Stimulated activated CD4-positive, alpha-beta T cell treated with anti-CD3 and anti-CD28 coated beads, TNF-alpha, amount 100 ng/mL, for 4 hours (primary cell): Measurements from ENCODE around the gene SRC.

Source experiments
- DNase-seq, 3 experiments: peaks; one replicate each; pipeline ENCODE4 v3.0.0-alpha.2; 2020; ENCODE audit warnings: low read depth in 3 of 3

The SRC gene

DNA sequence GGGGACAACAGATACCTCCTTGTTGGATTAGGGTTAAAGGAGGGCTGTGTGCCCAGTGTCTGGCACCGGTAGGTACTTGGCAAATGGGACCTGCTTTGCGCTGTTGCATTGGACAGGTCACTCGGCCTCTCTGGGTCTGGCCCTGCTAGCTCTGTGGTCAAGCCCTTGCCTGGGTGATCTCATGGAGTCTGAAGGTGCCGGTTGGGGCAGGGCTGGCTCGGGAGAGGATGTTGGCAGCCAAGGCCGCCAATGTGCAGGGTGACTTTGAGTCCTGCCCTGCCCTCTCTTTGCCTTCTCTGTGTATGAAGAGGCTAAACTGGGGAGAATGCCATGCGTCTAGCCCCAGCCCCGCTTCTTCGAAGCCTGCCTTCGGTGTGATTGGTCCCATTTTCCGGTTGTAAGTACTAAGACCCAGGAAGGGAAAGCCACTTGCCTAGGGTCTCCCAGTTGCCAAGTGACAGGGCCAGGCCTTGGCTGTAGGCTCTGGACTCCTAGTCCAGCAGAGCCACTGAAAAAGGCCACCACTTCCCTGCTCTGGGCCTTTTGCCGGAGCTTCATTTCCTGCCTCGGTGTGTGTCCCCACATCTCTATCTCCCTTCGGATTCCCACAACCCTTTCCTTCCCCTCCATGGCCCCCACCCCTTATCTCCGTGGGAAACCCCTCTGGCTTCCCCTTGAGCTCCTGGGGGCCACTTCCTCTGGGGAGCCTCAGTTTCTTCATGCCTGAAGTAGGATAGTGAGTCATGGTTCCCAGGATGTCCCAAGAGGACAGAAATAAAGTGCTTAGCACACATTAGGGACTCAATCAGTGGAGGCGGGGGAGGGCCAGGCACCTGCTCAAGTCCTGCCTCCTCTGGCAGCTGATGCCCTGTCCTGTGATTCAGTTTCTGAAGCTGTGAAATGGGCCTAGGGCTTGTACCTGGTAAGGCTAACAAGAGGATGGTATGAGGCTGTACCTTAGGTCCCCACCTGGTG, 3.9 kb downstream of the SRC start:
- no peak for DNase-seq

DNA sequence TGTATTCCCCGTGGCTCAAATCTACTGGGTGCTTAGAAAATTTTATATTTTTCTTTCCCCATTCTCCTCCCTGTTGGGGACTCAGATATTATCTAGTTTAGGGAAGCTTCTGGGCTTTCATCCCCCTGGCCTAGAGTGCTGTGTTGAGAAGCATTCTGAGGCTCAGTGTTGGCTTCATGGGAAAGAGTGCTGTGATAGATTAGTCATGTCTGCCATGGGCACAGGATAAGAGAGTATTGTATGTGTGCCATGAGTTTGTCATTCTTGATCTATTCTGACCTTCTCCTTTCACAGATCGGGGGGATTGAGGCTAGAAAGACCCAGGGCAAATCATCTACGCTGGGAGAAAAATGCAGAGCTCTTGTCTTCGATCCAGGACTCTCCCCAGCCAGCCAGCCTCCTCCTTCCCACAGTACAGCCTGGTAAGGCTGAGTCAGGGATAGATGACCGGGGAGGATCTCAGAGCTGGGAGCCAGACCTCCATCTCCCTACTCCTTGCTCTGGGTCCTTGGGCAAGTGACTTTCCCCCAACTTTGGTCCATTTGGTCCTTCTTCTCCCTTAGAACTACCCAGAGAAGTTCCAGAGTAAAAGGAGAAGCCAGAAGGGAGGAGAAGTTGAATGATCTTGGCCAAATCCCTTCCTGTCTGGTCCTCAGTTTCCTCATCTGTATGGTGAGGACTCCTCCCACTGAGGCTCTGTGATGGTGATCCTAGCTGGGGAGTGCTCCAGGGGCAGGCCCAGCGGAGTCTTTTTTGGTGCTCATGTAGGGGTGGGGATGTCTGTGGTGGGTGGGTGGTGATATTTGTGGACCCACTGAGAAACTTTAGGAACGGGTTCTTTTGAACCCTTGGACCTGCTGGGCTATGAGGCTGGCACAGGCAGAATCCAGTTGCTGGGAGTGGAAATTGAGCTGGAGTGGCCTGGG, 5.0 kb downstream of the SRC start:
- DNase-seq: no peak

DNA sequence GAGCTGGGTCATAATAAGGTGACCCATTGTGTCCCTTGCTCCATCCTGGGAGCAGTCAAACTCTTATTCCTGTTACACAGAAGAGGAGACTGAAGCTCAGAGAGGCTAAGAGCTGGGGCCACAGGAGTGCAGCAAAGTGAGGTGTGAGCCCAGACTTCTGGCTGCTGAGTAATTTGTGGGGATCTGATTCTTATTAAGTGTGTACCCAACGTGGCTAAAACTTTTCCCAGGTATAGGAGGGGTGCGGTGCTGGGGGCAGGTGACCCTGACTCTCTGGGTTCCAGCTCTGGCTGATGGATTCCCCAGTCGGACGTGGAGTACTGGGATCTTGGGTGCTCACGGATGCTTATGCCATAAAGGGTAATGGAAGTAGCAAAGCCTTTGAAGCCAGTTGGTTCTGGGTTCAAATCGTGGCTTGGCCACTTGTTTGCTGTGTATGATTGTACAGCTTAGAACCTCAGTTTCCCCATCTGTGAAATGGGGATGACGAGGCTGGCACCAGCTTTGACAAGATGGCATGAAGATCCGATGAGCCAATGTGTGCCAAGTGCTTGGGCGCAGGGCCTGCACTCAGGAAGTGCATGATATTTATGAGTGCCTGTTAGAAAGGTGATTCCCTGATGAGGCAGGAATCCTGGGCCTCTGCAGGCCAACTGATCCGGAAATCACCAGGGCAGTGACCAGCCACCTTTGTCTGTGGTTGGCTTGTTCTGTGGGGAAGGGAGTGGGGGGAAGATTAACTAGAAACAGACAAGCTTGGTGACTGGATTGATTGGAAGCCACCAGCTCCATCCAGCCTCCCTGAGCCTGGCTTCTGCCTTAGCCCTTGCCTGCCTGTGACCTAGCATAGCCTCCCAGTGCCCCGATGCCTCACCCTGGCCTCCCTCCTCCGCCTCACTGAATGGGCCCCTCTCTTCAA, 6.0 kb downstream of the SRC start:
- no peak for DNase-seq

DNA sequence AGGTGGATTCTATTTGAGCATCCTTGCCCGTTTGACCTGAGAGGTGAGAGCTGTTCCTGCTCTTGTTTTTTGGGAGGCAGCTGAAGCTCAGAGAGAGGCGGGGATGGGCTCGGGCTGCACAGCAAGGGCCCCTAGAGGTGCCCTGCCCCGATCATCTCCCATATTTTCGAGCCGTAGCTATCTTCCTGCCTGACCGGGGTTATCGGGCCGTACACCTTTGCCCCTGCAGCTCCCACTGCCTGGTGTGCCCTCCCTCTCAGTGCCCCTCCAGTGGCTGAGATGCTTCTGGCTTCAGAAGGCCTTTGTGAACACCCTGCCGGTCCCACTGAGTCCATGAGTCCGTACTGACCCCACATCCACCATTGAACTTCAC, 6.7 kb downstream of the SRC start:
- no peak for DNase-seq

DNA sequence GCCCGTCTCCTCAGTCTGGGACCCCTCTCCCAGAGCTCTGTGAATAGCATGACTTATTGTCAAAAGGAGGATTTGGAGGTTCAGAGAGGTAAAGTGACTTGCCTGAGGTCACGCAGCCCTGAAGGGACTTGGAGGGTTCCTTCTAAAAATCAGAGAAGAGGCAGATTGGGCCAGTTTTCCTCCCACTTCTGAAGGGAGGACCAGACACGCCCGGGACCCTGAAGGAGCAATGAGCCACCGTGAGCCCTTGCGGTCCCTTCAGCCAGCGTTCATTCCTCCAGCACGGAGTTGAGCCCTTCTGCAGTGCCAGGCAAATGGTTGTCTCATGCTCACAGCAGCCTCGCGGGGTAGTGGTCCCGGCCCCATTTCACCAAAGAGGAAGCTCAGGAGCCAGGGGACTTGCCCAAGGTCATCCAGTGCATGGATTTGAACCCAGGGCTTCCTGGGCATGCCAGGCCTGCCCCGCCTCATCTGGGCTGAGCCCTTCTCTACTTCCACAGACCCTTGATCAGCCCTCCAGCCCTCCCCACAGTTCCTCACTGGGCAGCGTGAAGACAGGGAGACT, 7.4 kb downstream of the SRC start:
- no peak for DNase-seq

DNA sequence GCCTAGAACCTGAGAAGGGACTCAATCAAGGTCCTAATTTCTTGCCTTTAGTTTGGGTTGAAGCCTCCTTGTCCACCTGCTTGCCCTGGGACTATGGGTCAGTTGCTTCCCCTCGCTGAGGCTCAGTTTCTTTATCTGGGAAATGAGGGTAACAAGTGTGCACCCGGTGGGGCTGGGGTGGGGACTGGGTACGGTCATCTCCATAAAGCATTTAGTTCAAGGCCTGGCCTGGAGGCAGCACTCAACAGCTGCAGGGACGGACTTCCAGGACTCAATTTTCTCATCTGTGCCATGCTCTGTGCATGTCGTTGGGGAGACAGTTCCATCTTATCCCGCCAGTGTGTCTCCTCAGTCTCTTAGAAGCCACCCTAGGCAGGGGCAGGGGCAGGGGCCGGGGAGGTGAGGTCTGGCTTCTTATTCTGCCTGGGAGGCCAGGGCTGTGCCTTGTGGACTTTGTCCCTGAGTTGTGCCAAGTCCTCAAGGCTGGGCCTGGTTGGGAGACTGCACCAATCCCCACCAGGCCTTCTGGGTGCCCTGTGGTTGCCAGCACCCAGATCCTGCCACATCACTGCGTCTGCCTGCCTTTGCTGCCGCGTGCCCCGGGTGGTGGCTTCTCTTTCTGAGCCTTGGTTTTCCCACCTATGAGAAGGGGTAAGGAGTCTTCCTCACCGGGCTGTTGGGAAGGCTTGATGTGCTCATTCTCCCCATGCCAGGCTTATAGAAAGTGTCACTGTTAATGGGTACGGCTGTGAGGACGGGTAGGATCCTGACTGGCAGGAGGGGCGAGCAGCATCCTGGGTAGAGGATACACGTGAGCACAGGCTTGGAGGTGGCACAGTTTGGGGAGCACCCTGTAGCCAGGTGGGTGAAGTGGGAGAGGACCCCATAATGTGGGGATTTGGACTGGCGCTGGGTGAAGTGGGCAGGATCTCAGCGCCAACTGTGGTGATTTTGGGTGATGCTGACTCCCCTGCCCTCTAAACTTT, 8.6 kb downstream of the SRC start:
- DNase-seq: no peak

DNA sequence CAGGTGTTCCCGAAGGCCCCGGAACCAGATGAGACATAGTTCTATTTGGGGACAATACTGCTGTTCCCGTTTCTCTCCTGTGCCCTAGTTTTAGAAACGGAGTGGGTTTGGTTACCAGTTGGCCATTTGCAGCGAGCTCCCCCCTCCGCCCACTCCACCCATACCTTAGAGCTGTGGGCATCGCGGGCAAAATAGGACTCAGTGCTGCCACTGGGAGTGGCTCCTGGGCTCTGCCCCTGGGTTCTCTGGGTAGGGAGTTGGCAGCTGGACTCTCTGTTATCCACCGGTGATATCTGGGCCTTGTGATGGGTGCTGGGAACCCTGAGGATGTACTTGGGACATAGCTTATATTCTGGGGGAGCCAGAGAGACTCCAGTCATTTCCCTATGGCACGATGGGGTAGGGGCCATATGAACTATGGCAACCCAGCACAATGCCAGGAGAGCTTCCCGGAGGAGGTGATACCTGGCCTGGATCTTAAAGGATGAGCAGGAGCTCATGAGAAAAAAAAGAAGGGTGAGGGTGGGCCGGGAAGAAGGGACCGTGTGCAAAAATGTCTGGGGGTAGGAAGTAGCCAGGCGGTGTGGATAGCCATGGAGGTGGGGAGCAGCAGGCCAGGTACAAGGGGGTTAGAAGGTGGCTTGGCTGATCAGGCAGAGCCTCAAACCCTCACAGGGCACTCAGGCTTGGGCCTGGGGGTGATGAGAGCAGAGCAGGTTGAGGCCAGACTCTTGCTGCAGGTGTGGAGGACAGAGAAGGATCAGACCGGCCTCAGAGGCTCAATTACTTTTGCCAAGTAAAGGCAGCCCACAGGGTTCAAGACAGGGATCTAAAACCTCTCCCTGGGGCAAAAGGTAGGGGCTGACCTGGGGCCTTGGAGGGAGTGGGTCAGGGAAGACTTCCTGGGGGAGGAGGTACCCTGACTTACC, 9.6 kb downstream of the SRC start:
- no peak for DNase-seq

DNA sequence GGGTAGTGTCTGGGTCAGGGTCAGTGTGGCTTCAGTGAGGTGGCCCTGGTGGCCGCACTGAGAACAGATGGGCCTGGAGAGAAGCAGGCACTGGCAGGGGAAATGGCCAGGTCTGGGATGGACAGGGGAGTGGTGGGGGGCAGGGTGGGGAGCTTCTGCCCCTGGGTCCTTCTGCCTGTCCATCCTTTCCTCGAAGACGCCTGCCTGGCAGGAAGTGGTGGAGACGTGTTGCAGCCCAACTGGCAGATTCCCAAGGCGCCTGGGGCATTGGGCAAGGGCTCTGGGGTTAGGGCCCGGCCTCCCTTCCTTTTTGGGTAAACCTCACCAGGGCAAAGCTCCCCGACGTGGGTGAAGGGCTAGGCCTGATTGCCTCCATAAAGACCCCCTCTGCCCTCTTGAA, 10.4 kb downstream of the SRC start:
- no peak for DNase-seq

DNA sequence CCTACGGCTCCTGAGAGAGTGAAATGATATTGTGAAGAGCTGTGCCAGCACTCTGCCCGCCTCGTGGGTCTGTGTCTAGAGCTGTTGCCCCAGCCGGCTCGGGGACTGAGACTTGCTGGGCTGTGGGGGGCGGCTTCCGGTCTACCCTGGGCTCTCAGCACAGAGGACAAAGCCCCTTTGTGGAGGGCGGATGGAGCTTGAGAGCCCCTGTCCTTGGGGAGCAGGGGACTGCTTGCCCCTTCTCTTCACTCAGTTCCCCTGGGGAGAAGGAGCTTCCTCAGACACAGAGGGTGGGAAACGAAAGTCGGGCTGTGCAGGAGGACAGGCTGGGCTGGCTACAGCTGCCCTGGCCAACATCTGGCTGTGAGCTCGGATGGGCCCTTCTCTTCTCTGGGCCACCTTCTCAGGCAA, 11.0 kb downstream of the SRC start:
- no peak for DNase-seq

DNA sequence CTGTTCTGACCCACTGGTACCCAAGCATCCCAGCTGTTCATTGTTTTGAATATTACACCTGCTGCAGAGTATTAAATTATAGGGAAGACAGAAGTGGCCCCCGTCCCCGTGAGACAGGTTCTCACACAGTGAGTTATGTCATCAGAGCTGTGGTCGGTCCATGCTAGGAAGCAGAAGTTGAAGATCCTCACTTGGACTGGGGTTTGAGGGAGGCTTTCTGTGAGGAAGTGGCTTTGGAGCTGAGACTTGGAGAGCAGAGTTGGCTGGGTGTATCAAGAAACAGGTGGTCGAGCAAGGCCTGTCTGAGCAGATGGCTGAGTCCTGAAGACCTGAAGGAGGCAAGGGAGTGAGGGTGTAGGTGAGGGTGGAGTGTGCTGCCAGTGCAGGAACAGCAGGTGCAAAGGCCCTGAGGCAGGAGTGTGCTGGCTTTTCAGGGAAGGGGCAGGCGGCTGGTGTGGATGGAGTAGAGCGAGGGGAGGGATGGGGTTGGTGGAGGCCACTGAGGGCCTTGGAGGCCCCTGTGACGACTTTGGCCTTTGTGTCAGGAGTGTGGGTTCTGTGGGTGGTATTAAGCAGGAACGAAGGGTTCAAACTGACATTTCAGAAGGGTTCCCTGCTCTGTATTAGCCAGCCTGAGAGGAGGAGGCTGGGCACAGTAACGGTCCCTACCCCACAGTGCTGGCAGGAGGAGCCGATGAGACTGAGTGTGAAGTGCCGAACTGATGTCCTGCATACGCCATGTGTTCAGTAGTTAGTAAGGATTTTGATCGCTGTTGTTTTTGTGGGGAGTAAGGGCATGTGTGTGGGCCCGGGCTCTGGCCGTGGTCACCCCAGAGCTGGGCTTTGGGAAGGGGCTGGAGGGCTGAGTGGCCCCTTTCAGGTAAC, 11.8 kb downstream of the SRC start:
- no peak for DNase-seq

DNA sequence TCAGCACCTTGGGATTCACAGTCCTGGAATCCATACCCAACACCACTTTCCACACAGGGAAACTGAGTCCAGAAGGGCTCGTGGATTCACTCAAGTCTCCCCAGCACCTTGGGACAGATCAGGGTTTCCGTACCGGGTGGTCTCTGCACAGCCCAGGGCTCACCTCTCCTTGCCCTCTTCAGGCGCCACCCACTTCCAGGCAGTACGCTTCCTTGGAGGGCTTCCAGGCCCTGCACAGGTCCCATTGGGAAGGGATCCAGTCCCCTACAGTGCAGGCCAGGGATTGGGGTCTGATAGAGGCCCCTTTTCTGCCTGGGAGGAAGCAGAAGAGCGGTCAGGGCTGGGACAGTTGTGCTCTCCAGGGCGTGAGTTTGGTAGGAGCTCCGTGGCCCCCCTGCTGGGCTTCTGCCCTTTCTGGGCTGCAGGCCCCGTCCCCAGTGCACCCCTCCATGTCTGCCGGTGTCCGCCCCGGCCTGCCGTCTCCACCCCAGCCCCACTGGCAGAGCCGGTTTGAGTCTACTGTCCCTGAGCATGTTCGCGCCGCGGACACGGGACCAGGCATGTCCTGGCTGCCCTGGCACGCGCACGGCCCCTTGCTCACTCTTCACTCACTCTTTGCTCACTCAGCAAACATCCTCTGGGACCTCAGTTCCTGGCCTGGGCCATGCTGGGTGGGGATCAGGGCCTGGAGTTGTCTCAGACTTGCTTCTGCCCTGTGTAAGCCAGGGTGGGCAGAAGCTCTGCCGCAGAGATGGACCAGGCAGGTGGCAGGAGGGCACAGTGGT, 12.6 kb downstream of the SRC start:
- no peak for DNase-seq

DNA sequence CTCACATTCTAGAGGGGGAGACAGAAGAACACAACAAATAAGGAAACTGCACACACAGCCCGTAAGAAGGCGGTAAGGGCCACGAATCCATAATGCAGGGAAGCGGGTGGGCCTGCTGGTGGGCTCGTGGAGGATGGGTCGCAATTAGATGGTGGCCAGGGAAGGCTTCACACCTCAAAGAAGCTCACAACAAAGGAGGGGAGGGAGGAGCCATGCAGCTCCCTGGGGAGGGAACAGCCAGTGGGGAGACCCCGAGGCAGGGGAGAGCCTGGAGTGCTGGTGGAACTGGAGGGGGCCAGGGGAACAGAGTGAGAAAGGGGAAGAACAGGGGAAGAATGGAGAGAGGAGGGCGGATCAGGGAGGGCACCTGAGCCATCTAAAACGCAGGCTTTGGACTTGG, 13.4 kb downstream of the SRC start:
- DNase-seq: no peak

DNA sequence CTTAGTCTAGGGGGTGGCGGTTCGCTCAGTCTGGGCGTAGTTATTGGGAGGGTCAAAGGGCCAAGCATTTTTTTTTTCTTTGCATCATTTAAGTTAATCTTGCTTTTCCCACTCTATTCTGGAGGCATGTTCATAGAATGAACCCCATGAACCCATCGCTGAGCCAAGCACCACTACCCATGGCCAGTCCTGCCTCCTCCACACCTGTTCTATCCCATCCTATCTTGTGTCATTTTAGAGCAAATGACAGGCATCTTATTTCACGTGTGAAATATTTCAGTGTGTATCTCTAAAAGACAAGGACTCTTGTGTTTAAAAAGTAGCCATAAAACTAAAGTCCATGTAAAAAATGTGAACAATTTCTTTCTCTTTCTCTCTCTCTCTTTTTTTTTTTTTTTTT, 13.9 kb downstream of the SRC start:
- no peak for DNase-seq

DNA sequence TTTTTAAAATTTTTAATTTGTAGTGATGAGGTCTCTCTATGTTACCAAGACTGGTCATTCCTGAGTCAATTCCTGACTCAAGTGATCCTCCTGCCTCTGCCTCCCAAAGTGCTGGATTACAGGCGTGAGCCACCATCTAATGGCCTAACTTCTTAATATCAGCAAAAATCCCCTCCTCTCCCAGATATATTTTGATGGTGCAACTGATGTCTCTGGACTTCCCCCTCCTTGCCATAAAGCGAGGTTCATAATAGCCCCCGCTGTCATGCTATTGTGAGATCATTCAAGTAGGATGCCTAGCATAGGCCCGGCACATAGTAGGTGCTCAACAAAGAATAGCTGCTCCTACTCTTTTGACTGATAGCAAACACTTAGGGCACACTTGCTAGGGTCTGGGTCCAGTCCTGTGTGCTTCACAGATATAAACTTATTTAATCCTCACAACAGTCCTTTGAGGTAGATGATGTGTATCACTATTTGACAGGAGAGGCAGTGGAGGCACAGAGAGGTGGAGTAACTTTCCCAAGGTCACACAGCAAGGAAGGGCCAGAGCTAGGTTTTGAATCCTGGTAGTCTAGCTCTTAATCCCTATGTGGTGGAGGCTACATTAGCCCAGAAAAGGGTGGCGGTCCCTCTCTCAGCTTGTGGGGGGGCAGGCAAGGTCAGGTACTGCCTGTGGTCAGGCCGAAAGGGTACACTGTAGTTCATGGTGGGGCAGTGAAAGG, 14.6 kb downstream of the SRC start:
- no peak for DNase-seq

DNA sequence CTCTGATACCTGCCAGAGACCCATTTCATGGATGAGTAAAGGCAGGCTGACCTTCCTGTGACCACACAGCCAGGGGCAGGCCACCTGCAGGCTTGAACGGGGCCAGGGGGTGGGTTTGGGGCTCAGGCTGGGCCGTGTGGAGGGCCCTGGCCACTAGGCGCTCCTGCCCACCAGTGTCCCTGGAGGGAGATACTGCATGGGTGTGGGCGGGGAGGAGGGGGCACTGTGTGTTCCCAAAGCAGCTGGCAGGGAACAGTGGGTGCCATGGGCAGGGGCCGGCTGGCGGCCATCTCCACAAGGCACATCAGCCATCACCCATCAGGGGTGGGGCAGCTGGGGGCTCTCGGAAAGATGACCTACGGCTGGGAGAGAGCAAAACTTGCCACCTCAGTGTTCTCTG, 15.4 kb downstream of the SRC start:
- no peak for DNase-seq

DNA sequence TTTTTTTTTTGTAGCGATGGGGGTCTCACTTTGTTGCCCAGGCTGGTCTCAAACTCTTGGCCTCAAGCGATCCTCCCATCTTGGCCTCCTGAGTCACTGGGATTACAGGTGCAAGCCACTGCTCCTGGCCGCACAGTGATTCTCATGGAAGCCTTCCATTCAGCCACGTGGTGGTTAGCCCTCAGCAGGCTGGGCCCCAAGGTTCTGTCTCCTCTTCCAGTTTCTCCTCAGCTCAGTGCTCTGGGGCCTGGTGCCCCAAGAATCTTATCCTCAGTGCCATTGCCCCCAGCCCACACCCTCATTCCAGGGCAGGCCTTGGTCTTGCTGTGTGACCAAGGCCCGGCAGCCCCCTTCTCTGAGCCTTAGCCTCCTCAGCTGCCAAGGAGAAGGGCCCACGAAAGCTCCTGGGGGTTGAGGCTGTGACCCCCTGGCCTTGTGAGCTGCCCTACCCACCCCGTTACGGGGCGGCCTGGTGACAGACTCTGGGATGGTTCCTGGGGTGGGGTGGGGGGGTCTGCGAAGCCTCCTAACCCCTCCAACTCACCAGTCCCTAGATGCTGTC, 16.4 kb downstream of the SRC start:
- DNase-seq: no peak
